Type B pancreatic cell (in vitro differentiated cells): ENCODE measurements around the gene PIP5K1B. TPM values are rescaled to one million over a fixed set of nuclear protein-coding genes. Genes with fewer than 3 reads are reported as not detected.

Experiments
- DNase-seq: peaks from one replicate; pipeline ENCODE4 v3.0.0; 2021; ENCODE audit warnings: mixed read lengths; ENCODE audit not compliant: unreplicated experiment; ENCODE audit errors: extremely low spot score
- H3K27ac Mint-ChIP-seq: 2 replicates; pipeline ENCODE4 v1.8.0; 2021; ENCODE audit warnings: mild to moderate bottlenecking, mixed read lengths
- H3K27me3 Mint-ChIP-seq: 2 replicates; pipeline ENCODE4 v1.8.0; 2021; ENCODE audit warnings: mixed read lengths
- H3K36me3 Mint-ChIP-seq: 2 replicates; pipeline ENCODE4 v1.8.0; 2021; ENCODE audit warnings: mixed read lengths
- H3K4me1 Mint-ChIP-seq: one replicate; pipeline ENCODE4 v1.8.0; 2021; ENCODE audit warnings: mixed read lengths; ENCODE audit not compliant: unreplicated experiment
- H3K4me3 Mint-ChIP-seq: 2 replicates; pipeline ENCODE4 v1.8.0; 2021; ENCODE audit warnings: mild to moderate bottlenecking, mixed read lengths
- H3K9me3 Mint-ChIP-seq: 2 replicates; pipeline ENCODE4 v1.8.0; 2021; ENCODE audit warnings: mixed read lengths
- total RNA-seq: library from RNA; stranded (reverse); gene quantifications from 2 replicates; pipeline ENCODE4 v1.2.1, GENCODE V29; 2021; ENCODE audit warnings: low replicate concordance
- TF ChIP-seq, protein P1 (sequence below): fragments of 200-600 bp; sonication (generic); conservative IDR thresholded peaks from 2 replicates; pipeline ENCODE4 v1.5.0; 2021; ENCODE audit warnings: antibody characterized with exemption, mild to moderate bottlenecking

PIP5K1B gene
- total RNA-seq, 1 donor from 2014 or later: 9.8 TPM

DNA sequence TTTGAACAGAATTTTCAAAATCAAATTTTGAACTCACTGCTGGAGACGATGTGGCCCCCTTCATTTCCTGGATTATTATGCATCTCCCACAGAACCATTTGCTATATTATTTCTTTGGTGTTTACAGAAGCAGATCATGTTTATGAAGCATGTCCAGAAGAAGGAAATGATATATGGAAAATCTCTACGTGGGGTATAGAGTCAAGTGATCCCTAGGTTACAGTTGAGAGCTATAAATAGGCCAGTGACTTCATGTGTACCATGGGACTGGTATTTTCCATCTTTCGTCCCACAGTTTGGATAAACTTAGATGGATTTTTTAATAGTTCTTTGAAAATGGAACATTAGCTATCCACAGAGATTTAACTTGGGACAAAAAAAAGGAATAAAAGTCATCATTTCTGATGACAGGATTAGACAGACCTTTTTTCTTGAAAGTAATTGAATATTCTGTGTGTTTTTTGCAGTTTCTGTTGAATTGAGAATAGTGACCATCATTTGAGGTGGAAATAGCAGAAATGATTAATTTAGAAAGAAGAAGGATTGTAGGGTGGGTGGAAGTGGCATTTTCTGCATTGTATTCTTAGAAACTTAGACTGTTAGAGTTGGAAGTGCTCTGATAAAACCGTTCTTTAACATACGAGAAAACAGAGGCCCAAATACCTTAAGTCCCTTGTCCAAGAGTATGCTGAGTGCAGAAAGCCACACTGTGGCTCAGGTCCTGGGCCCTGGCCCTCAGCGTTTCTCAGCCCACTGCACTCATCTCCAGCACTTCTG, 136.4 kb downstream of the PIP5K1B start:
- H3K9me3 Mint-ChIP-seq: no peaks in the 10 kb centered on the region
- no peak overlapping the region for H3K27ac Mint-ChIP-seq
- no peak overlapping the region for H3K4me3 Mint-ChIP-seq
- TF ChIP-seq, protein P1, sequence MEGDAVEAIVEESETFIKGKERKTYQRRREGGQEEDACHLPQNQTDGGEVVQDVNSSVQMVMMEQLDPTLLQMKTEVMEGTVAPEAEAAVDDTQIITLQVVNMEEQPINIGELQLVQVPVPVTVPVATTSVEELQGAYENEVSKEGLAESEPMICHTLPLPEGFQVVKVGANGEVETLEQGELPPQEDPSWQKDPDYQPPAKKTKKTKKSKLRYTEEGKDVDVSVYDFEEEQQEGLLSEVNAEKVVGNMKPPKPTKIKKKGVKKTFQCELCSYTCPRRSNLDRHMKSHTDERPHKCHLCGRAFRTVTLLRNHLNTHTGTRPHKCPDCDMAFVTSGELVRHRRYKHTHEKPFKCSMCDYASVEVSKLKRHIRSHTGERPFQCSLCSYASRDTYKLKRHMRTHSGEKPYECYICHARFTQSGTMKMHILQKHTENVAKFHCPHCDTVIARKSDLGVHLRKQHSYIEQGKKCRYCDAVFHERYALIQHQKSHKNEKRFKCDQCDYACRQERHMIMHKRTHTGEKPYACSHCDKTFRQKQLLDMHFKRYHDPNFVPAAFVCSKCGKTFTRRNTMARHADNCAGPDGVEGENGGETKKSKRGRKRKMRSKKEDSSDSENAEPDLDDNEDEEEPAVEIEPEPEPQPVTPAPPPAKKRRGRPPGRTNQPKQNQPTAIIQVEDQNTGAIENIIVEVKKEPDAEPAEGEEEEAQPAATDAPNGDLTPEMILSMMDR: no peak
- peaks cover 6% of the 10 kb centered on the region for H3K4me1 Mint-ChIP-seq
- no peak for DNase-seq
- no peaks in the 10 kb centered on the region for H3K27me3 Mint-ChIP-seq
- no peaks in the 10 kb centered on the region for H3K36me3 Mint-ChIP-seq

DNA sequence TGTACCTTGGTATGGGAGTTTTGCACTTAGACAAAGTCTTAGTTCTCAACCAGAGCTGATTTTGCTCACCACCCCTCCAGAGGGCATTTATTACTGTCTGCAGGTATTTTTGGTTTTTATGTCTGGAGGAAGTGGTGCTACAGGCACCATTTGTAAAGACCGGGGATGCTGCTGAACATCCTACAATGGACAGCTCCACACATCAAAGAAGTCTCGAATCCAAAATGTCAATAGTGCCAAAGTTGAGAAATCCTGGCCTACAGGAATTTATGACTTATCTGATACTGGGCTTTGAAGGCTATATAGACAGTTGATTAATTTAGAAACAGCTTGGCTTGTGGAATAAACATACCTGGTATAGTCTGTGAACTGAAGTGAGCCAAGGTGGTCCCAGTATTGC, 137.5 kb downstream of the PIP5K1B start:
- Mint-ChIP-seq H3K27me3 (no peaks in the 10 kb centered on the region), H3K27ac (no peak overlapping the region)

DNA sequence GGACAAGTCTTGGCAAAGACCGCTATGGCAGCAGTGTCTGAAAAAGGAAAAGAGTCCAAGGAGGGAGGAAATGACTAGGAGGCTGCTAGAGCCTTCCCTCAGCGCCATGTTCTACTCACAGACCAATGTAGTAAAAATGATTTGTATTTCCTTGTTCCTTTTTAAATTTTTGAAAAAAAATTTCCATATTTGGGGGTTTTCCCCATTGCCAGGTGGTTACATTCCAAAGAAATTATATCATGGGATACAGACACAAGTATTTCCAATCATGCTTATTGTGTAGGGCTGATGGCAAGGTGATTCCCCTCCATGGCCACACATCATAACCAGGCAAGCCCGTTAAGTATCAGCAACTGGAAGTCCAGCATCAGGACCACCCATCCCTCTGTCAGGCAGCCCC, 138.2 kb downstream of the PIP5K1B start:
- H3K9me3 Mint-ChIP-seq: no peaks in the 10 kb centered on the region
- DNase-seq: no peak
- H3K4me1 Mint-ChIP-seq: peaks cover 6% of the 10 kb centered on the region
- H3K4me3 Mint-ChIP-seq: no peak overlapping the region
- H3K36me3 Mint-ChIP-seq: no peaks in the 10 kb centered on the region
- TF ChIP-seq, protein P1: no peak
- H3K27me3 Mint-ChIP-seq: no peaks in the 10 kb centered on the region
- H3K27ac Mint-ChIP-seq: no peak overlapping the region

More for the DNA sequence above, 137.5 kb downstream of the PIP5K1B start:
- H3K36me3 Mint-ChIP-seq: no peaks in the 10 kb centered on the region
- H3K9me3 Mint-ChIP-seq: no peaks in the 10 kb centered on the region
- no peak for DNase-seq
- H3K4me3 Mint-ChIP-seq: no peak overlapping the region
- TF ChIP-seq, protein P1: no peak
- H3K4me1 Mint-ChIP-seq: peaks cover 6% of the 10 kb centered on the region

DNA sequence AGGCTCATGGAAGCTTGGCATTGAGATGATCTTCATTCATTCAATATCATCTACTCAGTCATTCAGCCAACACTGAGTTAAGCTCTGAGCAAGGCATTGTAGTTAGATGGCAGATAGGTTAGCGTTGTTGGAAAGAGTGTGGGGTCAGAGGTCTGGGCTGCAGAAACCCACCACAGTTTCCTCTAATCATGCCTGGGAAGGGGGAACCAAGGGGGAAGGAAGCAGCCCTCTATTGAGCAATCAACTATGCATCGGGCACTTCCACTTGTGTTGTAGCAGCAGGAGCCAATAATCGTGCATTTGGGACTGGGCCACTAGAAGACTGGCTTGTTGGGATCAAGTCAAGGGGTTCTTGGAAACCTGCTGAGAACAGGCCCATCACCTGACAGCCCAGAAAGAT, 139.1 kb downstream of the PIP5K1B start:
- DNase-seq: no peak
- TF ChIP-seq, protein P1: no peak
- Mint-ChIP-seq H3K27me3 (no peaks in the 10 kb centered on the region), H3K36me3 (no peaks in the 10 kb centered on the region), H3K4me1 (peaks cover 6% of the 10 kb centered on the region), H3K4me3 (no peak overlapping the region), H3K9me3 (no peaks in the 10 kb centered on the region), H3K27ac (no peak overlapping the region)

DNA sequence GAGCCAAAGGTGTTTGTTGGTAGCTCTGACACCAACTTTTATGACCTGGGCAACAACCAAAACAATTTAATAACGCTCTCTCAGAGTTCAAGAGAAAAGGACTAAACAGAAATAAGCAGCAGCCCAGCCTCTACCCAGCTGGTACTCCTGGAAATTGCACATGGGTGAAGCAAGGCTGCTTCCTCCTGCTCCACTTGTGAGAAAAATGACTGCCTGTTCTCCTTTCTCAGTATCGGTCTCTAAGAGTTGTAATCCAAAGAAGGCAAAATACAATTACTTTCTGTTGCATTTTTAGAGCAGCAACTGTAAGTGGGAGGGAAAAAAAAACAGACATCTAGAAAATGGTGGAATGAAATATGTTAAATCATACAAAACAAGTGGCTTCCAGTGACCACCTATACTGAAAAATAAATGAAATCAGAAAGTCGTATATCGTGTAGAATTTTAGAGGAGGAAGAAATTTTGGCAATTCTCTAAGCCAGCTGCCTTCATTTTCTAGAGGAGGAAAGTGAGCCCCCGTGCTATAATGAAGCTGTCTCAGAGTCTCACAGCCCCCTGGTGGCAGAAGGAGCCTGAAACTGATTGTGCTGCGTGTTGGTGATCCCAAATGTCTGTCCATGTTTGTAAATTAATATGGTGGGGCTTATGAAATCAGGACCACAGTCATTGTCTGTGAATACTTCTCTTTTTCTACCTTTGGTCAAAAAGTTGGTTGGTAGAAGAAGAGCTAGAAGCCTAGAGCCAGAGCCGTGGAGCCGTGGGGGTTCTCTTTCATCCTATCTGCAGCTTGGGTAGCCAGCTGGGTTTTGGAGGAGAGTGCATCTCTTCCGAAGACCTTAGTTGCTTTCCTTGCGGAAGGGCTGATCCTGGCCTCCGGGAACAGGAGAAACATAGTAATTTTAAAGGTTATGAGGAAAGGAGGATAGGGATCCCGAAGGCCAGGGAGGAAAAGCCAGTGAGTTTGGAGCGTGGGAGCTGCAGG, 139.9 kb downstream of the PIP5K1B start:
- Mint-ChIP-seq H3K9me3 (no peaks in the 10 kb centered on the region), H3K27ac (no peak overlapping the region), H3K4me3 (no peak overlapping the region), H3K36me3 (no peaks in the 10 kb centered on the region), H3K4me1 (peaks cover 6% of the 10 kb centered on the region), H3K27me3 (no peaks in the 10 kb centered on the region)
- TF ChIP-seq, protein P1: peak; percentile 81
- no peak for DNase-seq
